ENCODE results near the gene SH3GL1. TPM values are rescaled to one million over a fixed set of nuclear protein-coding genes. Genes with fewer than 3 reads are reported as not detected.

Gene SH3GL1
- total and polyA plus RNA-seq, 2 donors from 2014 or later: 34.8 to 52.7 TPM

DNA sequence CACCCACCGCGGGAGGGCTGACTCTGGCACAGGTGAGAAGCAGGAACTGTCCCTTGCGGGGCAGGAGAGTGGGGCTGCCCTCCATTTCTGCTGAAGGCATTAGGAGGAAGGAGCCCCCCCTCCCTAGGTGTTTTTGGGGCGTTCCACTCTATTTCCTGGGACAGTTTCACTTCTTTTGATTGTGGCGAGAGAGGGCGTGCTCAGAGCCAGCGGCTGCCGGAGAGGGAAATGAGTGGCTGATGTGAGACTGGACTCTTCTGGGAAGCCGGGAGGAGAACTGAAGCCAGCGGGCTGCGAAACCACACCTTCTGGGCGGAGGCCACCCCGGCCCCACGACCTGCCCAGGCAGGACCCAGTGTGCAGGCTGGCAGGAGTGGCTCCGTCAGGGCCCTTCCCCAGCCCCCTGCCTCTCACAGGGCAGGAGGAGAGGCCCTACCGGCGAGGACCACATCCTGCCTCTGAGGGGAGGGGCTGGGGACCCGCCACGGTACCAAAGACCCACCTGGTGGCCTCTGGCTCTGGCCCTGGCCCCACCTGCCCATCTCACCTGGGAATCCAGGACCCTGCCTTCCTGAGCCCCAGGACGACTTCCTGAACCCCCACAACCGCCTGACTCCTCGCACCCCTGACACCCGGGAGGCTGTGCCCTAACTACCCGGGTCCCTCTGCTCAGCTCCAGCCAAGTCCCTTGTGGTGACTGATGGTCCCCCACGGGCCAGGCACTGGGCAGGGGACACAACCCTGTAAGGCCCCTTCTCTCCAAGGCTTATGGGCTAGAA, 31.0 kb downstream of the SH3GL1 start:
- Histone ChIP-seq H3K9ac (ENCODE audit: low read length in 3 of 3) (peak overlapping the region in 2 of 3 donors; percentile 40 to 65), H3K4me1 (ENCODE audit: control insufficient read depth in 2 of 3, insufficient read depth in 2 of 3, low read depth in 1 of 3, low read length in 3 of 3) (peaks cover 0 to 42% (median 36%) of the 10 kb centered on the region in 3 donors), H3K9me3 (ENCODE audit: control insufficient read depth in 2 of 3, insufficient read depth in 1 of 3, low read length in 3 of 3) (no peaks in the 10 kb centered on the region), H3K27me3 (ENCODE audit: control insufficient read depth, insufficient read depth, low read length) (no peaks in the 10 kb centered on the region), H3K4me3 (ENCODE audit: low read length in 3 of 3) (peak overlapping the region in 1 of 3 donors; percentile 17), H3K27ac (ENCODE audit: low read depth in 2 of 2, low read length in 2 of 2) (peak overlapping the region; percentile 74 to 86), H3K36me3 (ENCODE audit: control insufficient read depth in 2 of 3, insufficient read depth in 3 of 3, low read length in 3 of 3) (peaks cover 0 to 10% (median 3%) of the 10 kb centered on the region in 3 donors)
- FAIRE-seq (no peak), DNase-seq (peak; percentile 70 to 93 (median 75))
- TF ChIP-seq, protein P1, sequence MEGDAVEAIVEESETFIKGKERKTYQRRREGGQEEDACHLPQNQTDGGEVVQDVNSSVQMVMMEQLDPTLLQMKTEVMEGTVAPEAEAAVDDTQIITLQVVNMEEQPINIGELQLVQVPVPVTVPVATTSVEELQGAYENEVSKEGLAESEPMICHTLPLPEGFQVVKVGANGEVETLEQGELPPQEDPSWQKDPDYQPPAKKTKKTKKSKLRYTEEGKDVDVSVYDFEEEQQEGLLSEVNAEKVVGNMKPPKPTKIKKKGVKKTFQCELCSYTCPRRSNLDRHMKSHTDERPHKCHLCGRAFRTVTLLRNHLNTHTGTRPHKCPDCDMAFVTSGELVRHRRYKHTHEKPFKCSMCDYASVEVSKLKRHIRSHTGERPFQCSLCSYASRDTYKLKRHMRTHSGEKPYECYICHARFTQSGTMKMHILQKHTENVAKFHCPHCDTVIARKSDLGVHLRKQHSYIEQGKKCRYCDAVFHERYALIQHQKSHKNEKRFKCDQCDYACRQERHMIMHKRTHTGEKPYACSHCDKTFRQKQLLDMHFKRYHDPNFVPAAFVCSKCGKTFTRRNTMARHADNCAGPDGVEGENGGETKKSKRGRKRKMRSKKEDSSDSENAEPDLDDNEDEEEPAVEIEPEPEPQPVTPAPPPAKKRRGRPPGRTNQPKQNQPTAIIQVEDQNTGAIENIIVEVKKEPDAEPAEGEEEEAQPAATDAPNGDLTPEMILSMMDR (IDR thresholded peaks at IDR 0.05; ENCODE audit: borderline replicate concordance, extremely low read depth, insufficient read depth): no peak
- intact Hi-C loops (cut with DNase I): no loop called here

DNA sequence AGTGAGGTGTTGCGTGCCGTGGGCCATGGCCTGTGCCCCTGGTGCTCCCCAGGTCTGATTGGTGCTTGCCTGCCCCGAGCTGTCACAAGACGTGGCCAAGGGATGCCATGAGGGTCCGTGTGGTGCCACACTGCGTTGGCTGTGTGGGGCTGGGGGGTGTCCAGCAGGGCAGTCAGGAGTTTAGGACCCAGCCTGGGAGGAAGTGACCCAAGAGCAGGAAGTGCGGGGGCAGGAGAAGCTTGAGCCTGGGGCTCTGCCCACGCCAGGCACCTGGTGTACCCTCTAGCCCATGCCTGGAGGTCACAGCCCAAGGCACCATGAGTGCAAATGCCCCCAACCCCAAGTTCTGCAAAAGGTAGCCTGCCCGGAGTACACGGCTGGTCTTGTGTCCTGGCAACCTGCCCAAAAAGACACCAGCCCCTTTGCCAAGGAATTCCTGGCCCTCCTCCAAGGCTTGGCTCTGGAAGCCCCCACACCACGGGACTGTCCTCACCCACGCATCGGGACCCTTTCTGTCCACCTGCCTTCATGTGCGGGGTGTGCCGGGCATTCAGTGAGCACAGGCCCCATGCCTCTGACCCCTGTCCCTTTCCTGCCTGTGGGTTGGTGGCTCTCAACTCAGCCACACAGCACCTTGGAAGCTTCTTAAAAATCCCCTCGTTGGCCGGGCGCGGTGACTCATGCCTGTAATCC, 32.1 kb downstream of the SH3GL1 start:
- Histone ChIP-seq H3K27me3 (ENCODE audit: control insufficient read depth, insufficient read depth, low read length) (no peaks in the 10 kb centered on the region), H3K4me3 (ENCODE audit: low read length in 3 of 3) (no peak overlapping the region), H3K9me3 (ENCODE audit: control insufficient read depth in 2 of 3, insufficient read depth in 1 of 3, low read length in 3 of 3) (no peaks in the 10 kb centered on the region), H3K27ac (ENCODE audit: low read depth in 2 of 2, low read length in 2 of 2) (peak overlapping the region; percentile 48 to 72), H3K9ac (ENCODE audit: low read length in 3 of 3) (peak overlapping the region in 1 of 3 donors; percentile 5), H3K4me1 (ENCODE audit: control insufficient read depth in 2 of 3, insufficient read depth in 2 of 3, low read depth in 1 of 3, low read length in 3 of 3) (peaks cover 0 to 32% (median 26%) of the 10 kb centered on the region in 3 donors), H3K36me3 (ENCODE audit: control insufficient read depth in 2 of 3, insufficient read depth in 3 of 3, low read length in 3 of 3) (peaks cover 0 to 17% (median 6%) of the 10 kb centered on the region in 3 donors)
- no peak for FAIRE-seq
- DNase-seq: peak in 2 of 5 donors; percentile 60 to 77
- intact Hi-C loops (cut with DNase I): no loop called here
- TF ChIP-seq, protein P1 (IDR thresholded peaks at IDR 0.05; ENCODE audit: borderline replicate concordance, extremely low read depth, insufficient read depth): no peak

DNA sequence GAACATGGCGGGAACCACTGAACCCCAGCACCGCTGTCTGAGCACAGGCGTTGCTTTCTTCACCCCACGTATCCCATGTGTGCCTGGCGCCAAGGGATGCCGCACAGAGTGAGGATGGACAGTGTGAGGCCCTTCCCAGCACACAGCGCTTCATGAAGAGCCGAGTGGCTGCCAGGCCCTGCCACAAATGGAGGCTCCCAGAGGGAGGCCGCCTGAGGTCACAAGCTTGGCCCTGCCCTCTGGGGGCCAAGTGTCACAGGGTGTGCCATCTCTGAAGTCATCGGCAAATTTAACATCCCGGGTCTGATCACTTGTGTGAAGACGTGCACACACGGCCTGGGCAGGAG, 32.6 kb downstream of the SH3GL1 start:
- Histone ChIP-seq H3K27ac (ENCODE audit: low read depth in 2 of 2, low read length in 2 of 2) (peak overlapping the region; percentile 48 to 72), H3K4me3 (ENCODE audit: low read length in 3 of 3) (no peak overlapping the region), H3K9ac (ENCODE audit: low read length in 3 of 3) (peak overlapping the region in 1 of 3 donors; percentile 5), H3K27me3 (ENCODE audit: control insufficient read depth, insufficient read depth, low read length) (no peaks in the 10 kb centered on the region), H3K9me3 (ENCODE audit: control insufficient read depth in 2 of 3, insufficient read depth in 1 of 3, low read length in 3 of 3) (no peaks in the 10 kb centered on the region), H3K36me3 (ENCODE audit: control insufficient read depth in 2 of 3, insufficient read depth in 3 of 3, low read length in 3 of 3) (peaks cover 0 to 20% (median 8%) of the 10 kb centered on the region in 3 donors), H3K4me1 (ENCODE audit: control insufficient read depth in 2 of 3, insufficient read depth in 2 of 3, low read depth in 1 of 3, low read length in 3 of 3) (peaks cover 0 to 29% (median 24%) of the 10 kb centered on the region in 3 donors)
- FAIRE-seq (no peak), DNase-seq (peak in 2 of 5 donors; percentile 42 to 74)
- TF ChIP-seq, protein P1 (IDR thresholded peaks at IDR 0.05; ENCODE audit: borderline replicate concordance, extremely low read depth, insufficient read depth): no peak
- intact Hi-C loops (cut with DNase I): no loop called here

All from kidney (tissue), 14 donors.